ENCODE data around the gene B4GALNT3.

The B4GALNT3 gene

GRCh38 chr12:601976-602699, 142.4 kb downstream of the B4GALNT3 start:
- no peak for DNase-seq

DNA sequence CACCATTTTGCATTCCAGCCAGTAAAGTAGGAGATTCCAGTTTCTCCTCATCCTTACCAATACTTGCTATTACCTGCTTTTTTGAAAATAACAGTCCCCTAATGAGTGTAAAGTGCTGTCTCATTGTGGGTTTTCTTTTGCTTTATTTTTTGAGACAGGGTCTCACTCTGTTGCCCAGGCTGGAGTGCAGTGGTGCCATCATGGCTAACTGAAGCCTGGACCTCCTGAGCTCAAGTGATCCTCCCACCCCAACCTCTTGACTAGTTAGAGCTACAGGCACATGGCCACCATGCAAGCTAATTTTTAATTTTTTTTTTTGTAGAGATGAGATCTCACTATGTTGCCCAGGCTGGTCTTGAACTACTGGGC, 142.9 kb downstream of the B4GALNT3 start:
- DNase-seq = no peak

- no peak for DNase-seq
Observed at GRCh38 chr12:604956-605355, 145.2 kb downstream of the B4GALNT3 start.

GRCh38 chr12:607541-608001, 147.8 kb downstream of the B4GALNT3 start:
- DNase-seq = no peak

- no peak for DNase-seq
Observed at GRCh38 chr12:608413-608812, 148.7 kb downstream of the B4GALNT3 start.

DNA sequence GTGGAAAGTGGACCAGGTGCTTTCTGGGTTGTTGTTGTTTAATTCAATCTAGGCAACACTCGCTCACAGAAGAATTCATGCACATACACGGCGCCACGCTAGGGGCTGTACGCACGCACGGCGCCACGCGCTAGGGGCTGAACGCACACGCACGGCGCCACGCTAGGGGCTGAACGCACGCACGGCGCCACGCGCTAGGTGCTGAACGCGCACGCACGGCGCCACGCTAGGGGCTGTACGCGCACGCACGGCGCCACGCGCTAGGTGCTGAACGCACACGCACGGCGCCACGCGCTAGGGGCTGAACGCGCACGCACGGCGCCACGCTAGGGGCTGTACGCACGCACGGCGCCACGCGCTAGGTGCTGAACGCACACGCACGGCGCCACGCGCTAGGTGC, 149.2 kb downstream of the B4GALNT3 start:
- no peak for DNase-seq

- no peak for DNase-seq
Observed at GRCh38 chr12:611721-612120, 152.0 kb downstream of the B4GALNT3 start.

DNA sequence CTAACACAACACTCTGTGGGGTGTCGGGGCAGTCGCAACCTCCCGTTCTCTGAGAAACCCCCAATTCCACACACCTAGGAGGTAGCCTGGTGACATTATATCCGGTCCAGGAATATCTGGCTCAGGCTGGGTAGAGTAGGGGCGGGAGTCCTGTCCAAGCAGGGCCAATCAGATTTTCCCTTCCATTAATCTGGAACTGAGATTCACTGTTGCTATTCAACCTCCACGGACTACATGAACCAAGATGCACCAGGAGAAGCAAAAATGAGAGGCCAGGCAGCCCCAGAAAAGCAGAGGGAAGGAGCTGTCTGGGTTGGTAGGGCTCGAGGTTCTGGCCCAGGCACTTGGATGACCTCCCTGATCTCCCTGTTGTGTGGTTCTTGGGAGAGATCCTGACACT, 152.6 kb downstream of the B4GALNT3 start:
- no peak for DNase-seq

DNA sequence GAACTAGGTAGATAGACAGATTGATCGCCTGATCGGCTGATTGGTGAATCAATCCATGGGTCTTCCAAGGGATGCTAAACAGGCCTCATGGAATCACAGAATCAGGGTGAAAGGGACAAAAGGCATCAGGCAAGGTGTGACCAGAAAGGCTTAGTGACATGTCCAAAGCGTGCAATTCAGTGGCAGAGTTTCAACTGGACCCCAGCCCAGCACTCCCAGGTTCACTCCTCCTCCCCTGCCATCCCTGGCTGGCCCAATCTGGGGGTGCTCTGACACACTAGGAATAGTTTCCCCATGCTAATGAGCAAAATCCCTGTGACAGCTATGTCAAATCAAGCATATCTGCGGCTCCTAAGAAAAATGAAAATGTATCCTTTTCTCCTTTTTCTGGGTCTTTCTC, 153.1 kb downstream of the B4GALNT3 start:
- no peak for DNase-seq

Data from SHP77 (cell line).